Suprapubic skin (tissue), 4 donors: ENCODE data around the gene NCOA5. TPM values are rescaled to one million over a fixed set of nuclear protein-coding genes. Genes with fewer than 3 reads are reported as not detected.

ENCODE experiments used
- DNase-seq, 2 donors: peaks; one replicate each; pipeline ENCODE4 v3.0.0-alpha.2; 2019; ENCODE audit warnings: low spot score in 2 of 2
- H3K27ac ChIP-seq: fragments of 200-600 bp; sonication (generic); one replicate; pipeline ENCODE4 v1.5.1; 2019
- H3K27me3 ChIP-seq: fragments of 200-600 bp; sonication (generic); one replicate; pipeline ENCODE4 v1.5.1; 2019
- H3K36me3 ChIP-seq: fragments of 200-600 bp; sonication (generic); one replicate; pipeline ENCODE4 v1.5.1; 2019
- H3K4me1 ChIP-seq: fragments of 200-600 bp; sonication (generic); one replicate; pipeline ENCODE4 v1.5.1; 2019
- H3K4me3 ChIP-seq: fragments of 200-600 bp; sonication (generic); one replicate; pipeline ENCODE4 v1.5.1; 2019; ENCODE audit warnings: mild to moderate bottlenecking
- H3K9me3 ChIP-seq: fragments of 200-600 bp; sonication (generic); one replicate; pipeline ENCODE4 v1.5.1; 2019
- CTCF ChIP-seq, 2 donors: fragments of 200-600 bp in 1 of 2; fragments of 450-650 bp in 1 of 2; sonication (generic) in 1 of 2; IDR thresholded peaks; one replicate each; pipeline ENCODE4 v1.5.1; 2016 to 2019; ENCODE audit warnings: antibody characterized with exemption in 2 of 2, mild to moderate bottlenecking in 1 of 2, moderate library complexity in 1 of 2
- EP300 ChIP-seq: sonication (generic); formaldehyde crosslinking; IDR thresholded peaks from one replicate; pipeline ENCODE4 v1.6.1; 2017; ENCODE audit warnings: antibody characterized with exemption
- POLR2A ChIP-seq, 2 donors: fragments of 450-650 bp; IDR thresholded peaks; one replicate each; pipeline ENCODE4 v1.6.1; 2017; ENCODE audit warnings: antibody characterized with exemption in 2 of 2, mild to moderate bottlenecking in 2 of 2, moderate library complexity in 2 of 2
- POLR2AphosphoS5 ChIP-seq, 3 donors: sonication (generic); formaldehyde crosslinking; IDR thresholded peaks; one replicate each; pipeline ENCODE4 v1.6.1; 2017; ENCODE audit warnings: antibody characterized with exemption in 3 of 3
- WGBS: methylation state at CpG from one replicate; pipeline ENCODE4 v1.1.5; 2018; 5-methylcytosine and 5-hydroxymethylcytosine counted together
- total RNA-seq, 4 donors: library from RNA; depleted of rRNA; stranded (reverse); fragments of >200 nt; gene quantifications; one replicate each; pipeline ENCODE4 v1.1.0, GENCODE V29; 2016

The NCOA5 gene
- total RNA-seq, 4 donors from 2014 or later: 23.2 to 30.1 (median 25.2) TPM

- TF ChIP-seq POLR2A (IDR thresholded peaks at IDR 0.05) (no peak), CTCF (IDR thresholded peaks at IDR 0.05) (no peak), POLR2AphosphoS5 (IDR thresholded peaks at IDR 0.05) (no peak), EP300 (no peak)
- no peaks in the 10 kb centered on the region for H3K9me3 ChIP-seq
- DNase-seq: no peak
- peaks cover 9% of the 10 kb centered on the region for H3K36me3 ChIP-seq
- H3K27me3 ChIP-seq: no peaks in the 10 kb centered on the region
- H3K27ac ChIP-seq: no peak overlapping the region
- H3K4me1 ChIP-seq: peaks cover 68% of the 10 kb centered on the region
- WGBS: 94% methylated on average over 1 of the region's 1 CpG
- no peak overlapping the region for H3K4me3 ChIP-seq
Measured at GRCh38 chr20:46083531-46084061, 6.2 kb downstream of the NCOA5 start.

DNA sequence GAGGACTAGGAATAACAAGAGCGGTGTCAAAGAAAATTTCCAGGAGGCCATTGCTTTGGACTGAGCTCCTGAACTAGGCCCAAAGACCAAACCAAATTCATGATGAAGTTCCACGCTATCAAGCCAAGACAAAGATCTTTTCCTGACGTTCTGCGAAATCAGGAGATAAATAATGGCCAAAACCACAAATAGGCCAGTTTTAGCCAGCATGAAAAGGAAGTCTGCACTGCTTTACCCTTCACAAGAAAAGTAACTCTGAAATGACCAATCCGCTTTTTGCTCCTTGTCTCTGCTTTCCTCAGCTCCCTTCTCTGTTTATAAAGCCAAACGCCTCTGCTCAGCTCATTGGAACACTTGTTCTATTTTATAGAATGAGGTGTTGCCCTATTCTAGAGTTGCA is 6.7 kb downstream of the NCOA5 start:
- no peak overlapping the region for H3K4me3 ChIP-seq
- WGBS: 76% methylated on average over 6 of the region's 6 CpGs

GRCh38 chr20:46081074-46081473 is 8.7 kb downstream of the NCOA5 start:
- H3K4me3 ChIP-seq: no peak overlapping the region
- no peak for TF ChIP-seq CTCF (IDR thresholded peaks at IDR 0.05)
- TF ChIP-seq POLR2A (IDR thresholded peaks at IDR 0.05): no peak
- no peak for TF ChIP-seq POLR2AphosphoS5 (IDR thresholded peaks at IDR 0.05)
- no peak for TF ChIP-seq EP300
- H3K36me3 ChIP-seq: peaks cover 26% of the 10 kb centered on the region
- H3K9me3 ChIP-seq: no peaks in the 10 kb centered on the region
- DNase-seq: no peak
- no peak overlapping the region for H3K27ac ChIP-seq
- H3K4me1 ChIP-seq: peaks cover 42% of the 10 kb centered on the region
- WGBS: 94% methylated on average over 1 of the region's 1 CpG
- H3K27me3 ChIP-seq: no peaks in the 10 kb centered on the region

More for the DNA sequence above, 6.7 kb downstream of the NCOA5 start:
- Histone ChIP-seq H3K27me3 (no peaks in the 10 kb centered on the region), H3K36me3 (peaks cover 13% of the 10 kb centered on the region), H3K4me1 (peaks cover 63% of the 10 kb centered on the region), H3K9me3 (no peaks in the 10 kb centered on the region), H3K27ac (no peak overlapping the region)
- no peak for DNase-seq
- TF ChIP-seq POLR2A (IDR thresholded peaks at IDR 0.05) (no peak), CTCF (IDR thresholded peaks at IDR 0.05) (no peak), EP300 (no peak), POLR2AphosphoS5 (IDR thresholded peaks at IDR 0.05) (no peak)

- DNase-seq: no peak
- 69% methylated on average over 7 of the region's 7 CpGs for WGBS
- H3K36me3 ChIP-seq: peaks cover 41% of the 10 kb centered on the region
- H3K4me3 ChIP-seq: no peak overlapping the region
- TF ChIP-seq EP300: no peak
- TF ChIP-seq POLR2AphosphoS5 (IDR thresholded peaks at IDR 0.05): no peak
- no peak for TF ChIP-seq CTCF (IDR thresholded peaks at IDR 0.05)
- no peak for TF ChIP-seq POLR2A (IDR thresholded peaks at IDR 0.05)
- peaks cover 21% of the 10 kb centered on the region for H3K4me1 ChIP-seq
- no peaks in the 10 kb centered on the region for H3K27me3 ChIP-seq
- H3K27ac ChIP-seq: no peak overlapping the region
- no peaks in the 10 kb centered on the region for H3K9me3 ChIP-seq
Measured at GRCh38 chr20:46078954-46079353, 10.8 kb downstream of the NCOA5 start.

DNA sequence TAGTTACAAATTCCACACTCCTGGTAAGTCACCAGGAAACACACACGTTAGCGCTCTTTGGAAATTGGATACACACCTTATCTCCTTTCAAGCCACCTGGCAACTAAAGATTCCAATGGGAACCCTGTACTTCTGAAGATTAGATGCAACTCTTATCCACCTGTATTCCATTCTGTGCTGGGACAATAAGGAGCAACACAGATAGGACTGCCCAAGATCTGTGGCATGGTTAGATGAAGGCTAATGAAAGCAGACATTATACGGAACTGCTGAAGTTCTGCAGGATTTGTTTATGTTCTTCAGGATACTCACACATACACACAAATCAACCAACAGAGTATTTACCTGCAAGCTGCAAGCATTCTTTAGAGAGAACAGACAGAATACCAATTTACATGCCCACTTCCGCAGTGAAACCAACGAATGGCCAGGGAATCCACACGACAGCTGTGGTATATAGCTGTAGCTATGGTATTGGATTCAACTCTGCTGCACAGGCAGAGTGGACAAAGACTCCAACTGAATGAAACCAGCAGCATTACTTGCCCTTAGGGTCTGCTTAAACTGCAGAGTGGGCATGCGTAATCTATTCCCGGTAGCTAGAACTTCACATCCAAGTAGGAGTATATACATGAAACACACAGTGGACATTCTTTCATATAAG is 12.0 kb downstream of the NCOA5 start:
- peaks cover 41% of the 10 kb centered on the region for H3K36me3 ChIP-seq

More for the DNA sequence above, 12.0 kb downstream of the NCOA5 start:
- 94% methylated on average over 8 of the region's 8 CpGs for WGBS
- no peak overlapping the region for H3K27ac ChIP-seq
- peaks cover 11% of the 10 kb centered on the region for H3K4me1 ChIP-seq
- H3K9me3 ChIP-seq: no peaks in the 10 kb centered on the region
- no peak for DNase-seq
- H3K27me3 ChIP-seq: no peaks in the 10 kb centered on the region
- TF ChIP-seq POLR2AphosphoS5 (IDR thresholded peaks at IDR 0.05) (no peak), CTCF (IDR thresholded peaks at IDR 0.05) (no peak), POLR2A (IDR thresholded peaks at IDR 0.05) (no peak), EP300 (no peak)
- H3K4me3 ChIP-seq: no peak overlapping the region
